Activated T-cell treated with anti-CD3 and anti-CD28 coated beads for 4 hours (primary cell): Measurements from ENCODE around the gene KRTAP10-2.
"Not testable (repeated sequence)": the region's sequence is repeated elsewhere in the genome, so short reads cannot be mapped to it uniquely, and the experiment has no call there.

Experiments
- DNase-seq: peaks from one replicate; pipeline ENCODE4 v3.0.0-alpha.2; 2020

KRTAP10-2 gene, protein sequence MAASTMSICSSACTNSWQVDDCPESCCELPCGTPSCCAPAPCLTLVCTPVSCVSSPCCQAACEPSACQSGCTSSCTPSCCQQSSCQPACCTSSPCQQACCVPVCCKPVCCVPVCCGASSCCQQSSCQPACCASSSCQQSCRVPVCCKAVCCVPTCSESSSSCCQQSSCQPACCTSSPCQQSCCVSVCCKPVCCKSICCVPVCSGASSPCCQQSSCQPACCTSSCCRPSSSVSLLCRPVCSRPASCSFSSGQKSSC

DNA sequence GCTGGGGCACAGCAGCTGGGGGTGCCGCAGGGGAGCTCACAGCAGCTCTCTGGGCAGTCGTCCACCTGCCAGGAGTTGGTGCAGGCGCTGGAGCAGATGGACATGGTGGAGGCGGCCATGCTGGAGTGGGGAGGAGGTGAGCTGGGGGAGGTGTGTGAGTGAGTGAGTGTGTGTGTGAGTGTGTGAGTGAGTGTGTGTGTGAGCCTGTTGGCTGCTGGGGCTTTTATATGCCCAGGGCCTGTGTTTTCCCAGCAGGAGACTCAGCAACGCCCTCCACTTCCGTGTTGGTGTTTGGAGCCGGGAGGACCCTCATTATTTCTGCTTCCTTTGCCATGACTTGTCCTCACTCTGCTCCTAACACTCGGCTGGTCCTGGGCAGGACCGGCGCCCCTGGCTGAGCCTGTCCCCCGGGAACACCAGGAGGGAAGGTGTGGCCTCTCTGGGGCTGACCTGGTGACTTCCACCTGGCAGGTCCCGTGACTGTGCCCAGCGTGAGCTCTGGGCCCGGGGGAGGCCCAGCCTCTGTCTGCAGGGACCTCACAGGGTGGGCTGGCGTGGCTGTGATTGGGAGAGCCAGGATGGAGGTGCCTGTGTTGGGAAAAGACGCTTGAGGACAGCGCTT is at the start of gene KRTAP10-2:
Gene KRTAP10-2, minus strand, starts transcription at position 166 of the 622 bp plus-strand sequence. Its CDS starts 47 bp downstream, at position 119.
- no peak for DNase-seq

DNA sequence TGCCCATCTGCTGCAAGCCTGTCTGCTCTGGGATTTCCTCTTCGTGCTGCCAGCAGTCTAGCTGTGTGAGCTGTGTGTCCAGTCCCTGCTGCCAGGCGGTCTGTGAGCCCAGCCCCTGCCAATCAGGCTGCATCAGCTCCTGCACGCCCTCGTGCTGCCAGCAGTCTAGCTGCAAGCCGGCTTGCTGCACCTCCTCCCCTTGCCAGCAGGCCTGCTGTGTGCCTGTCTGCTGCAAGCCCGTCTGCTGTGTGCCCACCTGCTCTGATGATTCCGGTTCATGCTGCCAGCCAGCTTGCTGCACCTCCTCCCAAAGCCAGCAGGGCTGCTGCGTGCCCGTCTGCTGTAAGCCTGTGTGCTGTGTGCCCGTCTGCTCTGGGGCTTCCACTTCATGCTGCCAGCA is 49.8 kb upstream of the KRTAP10-2 start:
- DNase-seq: not testable (repeated sequence)

DNA sequence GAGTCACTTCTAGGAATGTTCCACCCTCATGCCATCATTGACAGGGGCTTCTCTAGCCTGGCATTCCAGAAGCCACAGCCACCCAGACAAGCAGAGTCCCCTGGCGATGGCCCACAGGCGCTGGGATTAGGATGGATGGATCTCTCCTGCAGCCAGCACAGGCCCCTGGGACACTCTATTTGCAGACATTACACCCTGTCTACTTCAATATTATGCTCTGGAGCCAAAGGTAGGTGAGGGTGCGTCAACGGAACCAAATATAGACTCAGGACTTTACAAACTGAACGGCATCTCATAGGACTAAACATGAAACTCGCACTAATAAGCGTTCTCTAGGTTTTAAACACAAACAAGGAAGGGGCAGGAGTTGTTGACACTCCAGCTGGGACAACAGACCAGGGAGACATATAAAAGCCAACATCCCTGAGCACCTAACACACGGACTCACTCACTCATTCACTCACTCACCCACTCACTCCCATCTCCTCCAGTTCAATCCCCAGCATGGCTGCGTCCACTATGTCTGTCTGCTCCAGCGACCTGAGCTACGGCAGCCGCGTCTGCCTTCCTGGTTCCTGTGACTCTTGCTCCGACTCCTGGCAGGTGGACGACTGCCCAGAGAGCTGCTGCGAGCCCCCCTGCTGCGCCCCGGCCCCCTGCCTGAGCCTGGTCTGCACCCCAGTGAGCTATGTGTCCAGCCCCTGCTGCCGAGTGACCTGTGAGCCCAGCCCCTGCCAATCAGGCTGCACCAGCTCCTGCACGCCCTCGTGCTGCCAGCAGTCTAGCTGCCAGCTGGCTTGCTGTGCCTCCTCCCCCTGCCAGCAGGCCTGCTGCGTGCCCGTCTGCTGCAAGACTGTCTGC is 49.0 kb upstream of the KRTAP10-2 start, which contains the start of gene KRTAP10-7:
Gene KRTAP10-7, plus strand, starts transcription at position 480 of the 861 bp plus-strand sequence. Its CDS starts 25 bp downstream, at position 505.
- not testable (repeated sequence) for DNase-seq

DNA sequence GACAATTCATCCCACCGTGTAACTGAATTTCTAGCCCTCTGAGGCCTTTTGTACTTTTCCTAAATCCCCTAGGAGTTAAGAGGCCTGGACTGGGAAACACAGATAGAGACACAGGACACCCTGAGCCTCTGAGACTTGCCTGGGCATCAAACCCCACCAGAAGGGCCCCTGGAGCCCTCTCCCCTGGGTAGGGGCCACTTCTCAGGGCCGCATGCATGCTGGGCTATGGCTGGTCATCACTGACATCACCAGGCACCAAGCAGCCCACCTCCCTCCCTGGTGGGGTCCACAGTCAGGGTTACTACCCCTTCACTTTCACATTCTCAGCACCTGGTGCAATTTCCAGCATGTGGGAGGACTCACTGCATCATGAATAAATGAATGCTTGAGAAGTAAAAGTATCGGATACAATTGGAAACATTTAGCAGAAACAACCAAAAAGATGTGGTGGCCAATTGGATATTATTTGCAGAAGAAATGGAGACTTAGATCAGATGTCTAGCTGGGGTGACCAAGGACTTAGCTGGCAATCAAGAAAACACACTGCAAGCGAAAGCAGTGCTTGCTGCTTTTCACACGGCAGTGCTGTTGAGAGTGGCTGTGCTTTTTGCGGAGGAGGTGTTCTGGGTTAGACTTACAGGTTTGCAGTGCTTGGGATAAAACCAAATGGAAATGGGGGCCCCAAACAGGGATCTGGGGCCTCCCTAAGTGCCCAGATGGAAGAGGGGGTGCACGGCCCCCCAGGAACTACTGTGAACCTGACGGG is 48.1 kb upstream of the KRTAP10-2 start:
- DNase-seq: no peak

DNA sequence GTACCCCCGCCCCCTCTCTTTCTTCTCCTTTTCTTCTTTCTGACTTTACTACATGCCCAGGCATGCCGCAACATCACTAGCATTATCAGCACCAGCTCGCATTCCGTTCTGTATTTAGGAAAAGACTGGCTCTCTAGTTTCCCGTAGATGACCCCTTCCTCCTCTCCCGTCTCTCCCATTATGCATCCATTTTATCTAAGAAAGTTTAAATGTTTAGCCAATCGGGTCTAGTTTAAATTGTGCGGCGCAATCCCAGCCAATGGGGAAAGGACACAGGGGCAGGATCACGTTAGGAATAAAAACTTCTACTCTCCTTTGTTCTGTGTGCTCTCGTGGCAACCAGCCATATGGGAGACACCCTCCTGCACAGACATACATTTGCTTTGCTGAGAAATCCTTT is 46.8 kb upstream of the KRTAP10-2 start:
- no peak for DNase-seq

DNA sequence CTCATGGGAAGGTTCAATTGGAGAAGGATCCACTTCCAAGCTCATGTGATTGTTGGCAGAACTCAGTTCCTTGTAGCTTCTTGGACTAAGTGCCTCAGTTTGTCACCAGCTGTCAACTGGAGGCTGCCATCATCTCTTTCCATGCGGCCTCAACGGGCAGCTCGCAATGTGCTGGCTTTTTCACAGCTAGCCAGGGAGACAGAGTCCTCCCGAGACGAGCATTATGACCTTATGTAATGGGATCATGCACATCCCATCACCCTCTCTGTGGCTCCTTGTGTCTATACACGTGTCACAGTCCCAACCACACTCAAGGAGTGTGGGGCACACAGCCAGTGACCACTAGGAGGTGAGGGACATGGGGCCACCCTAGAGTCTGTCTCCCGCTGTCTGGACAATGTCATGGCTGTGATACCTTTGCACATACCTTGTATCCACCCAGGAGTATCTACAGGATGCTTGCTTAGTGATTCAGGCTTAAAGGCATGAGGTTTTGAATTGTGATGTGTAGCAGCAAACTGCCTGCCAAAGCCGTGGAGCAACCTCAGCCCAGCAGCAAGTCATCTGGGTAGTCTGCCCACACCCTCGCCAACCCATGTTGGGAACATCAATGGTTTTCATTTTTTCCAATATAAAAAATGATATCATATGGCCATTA is 44.9 kb upstream of the KRTAP10-2 start:
- no peak for DNase-seq

DNA sequence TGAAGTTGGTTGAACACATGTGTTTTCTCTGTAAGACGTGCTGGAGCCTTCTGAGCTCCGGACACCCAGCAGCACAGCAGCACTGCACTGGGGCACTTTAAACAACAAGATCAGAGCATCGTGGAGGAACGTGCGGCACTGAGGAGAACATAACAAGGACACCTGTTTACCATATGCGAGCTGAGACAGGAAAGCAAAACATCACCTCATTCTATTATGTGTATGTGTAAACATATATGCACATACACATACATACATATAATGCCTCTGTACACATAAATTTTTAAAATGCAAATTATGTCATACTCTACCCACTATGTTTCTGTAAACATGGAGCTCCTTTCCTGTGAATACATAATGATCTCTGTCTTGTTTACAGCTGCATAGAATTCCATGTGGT is 44.2 kb upstream of the KRTAP10-2 start:
- no peak for DNase-seq

DNA sequence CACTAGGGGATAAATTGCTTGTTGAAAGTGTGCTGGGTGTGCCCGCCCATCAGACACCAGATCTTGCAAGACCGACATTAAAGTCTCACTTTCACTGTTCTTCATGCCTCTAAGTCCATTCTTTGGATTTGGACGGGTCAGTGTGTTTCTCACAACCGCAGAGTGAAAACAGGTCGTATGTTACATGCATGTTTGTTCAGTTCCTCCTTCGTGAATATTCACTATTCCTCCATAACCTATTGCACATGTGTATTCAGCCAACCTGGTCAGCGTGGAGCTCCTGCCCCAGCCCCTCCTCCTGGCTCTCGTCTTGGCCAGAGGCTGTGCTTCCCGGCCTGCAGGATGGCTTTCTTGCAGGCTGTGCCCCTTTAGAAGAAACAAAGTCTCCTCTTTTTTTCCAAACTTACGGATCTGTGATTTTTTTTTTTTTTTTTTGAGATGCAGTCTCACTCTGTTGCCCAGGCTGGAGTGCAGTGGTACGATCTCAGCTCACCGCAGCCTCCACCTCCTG is 43.2 kb upstream of the KRTAP10-2 start:
- no peak for DNase-seq

DNA sequence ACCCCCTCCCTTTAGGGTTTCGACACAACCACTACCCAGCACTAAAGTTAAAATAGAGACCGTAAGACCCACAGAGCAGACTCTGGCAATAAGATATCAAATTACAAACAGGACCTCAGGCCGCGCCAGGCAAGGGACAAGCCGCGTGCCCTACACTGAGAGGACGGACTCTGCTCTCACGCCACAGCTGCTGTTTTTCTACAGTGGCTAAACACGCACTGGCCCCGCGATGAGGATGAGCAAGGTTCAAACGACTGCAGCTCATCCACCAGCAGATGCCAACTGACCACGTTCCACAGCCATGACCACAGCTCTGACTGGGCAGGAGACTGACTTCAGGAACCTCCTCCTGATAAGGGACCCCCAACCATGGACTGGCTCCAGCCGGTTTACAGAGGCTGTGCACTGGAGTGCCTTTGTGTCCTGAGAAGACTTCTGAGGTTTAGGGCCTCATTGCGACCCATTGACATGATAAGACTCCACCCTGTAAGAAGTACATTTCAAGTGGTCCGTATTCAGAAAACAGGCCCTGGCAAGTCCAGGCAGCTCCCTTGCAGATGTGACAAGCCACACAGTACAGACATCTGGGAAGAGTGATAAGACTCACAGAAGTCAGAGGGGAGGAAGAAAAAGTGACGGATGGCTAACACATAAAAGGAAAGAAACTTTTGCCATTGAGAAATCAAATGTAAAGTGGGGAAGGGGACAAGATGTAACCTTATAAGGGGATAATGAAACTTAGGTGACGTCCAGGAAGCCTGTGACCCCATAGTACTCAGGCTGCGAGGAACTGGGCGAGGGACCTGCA is 42.5 kb upstream of the KRTAP10-2 start:
- DNase-seq: no peak

DNA sequence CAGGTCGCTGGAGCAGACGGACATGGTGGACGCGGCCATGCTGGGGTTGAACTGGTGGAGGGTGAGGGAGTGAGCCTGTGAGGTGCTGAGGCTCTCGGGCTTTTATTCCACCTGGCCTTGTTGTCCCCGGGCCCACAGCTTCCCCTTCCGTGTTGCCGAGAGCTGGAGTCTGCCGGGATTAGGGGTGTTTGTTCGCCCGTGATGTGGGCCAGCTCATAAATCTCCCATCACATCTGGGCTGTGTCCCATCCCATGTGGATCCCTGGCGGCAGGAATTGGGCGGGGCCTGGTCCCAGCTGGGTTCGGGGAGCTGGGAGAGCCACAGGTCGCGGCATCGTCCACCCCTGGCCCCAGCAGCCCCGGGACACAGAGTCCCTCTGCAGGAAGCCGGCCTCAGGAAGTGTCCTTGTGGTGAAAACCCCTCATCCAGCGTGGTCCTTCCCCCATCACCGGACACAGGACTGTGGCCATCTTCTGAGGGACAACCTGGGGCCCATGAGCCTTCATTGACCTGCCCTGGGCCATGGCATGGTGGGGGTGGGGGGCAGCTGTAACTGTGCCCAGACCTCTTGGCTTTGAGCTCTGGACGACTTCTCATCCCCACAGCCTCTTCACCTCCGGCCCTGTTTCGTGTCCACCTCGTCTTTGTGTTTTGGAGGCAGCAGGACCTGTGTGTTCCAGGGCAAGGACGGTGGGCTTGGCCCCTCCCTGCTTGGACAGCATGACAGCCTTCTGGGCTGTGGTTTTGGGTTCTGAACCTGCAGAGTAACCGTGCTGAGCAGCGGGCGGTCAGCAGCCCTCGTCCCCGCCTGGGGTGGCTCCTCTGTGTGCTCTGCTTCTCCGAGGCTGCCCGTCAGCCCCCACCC is 41.4 kb upstream of the KRTAP10-2 start, which contains the start of gene KRTAP10-6:
Gene KRTAP10-6, minus strand, starts transcription at position 60 of the 866 bp plus-strand sequence. Its CDS starts 21 bp downstream, at position 39.
- no peak for DNase-seq

DNA sequence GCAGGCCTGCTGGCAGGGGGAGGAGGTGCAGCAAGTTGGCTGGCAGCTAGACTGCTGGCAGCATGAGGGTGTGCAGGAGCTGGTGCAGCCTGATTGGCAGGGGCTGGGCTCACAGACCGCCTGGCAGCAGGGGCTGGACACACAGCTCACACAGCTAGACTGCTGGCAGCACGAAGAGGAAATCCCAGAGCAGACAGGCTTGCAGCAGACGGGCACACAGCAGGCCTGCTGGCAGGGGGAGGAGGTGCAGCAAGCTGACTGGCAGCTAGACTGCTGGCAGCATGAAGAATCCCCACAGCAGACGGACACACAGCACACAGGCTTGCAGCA is 40.5 kb upstream of the KRTAP10-2 start:
- DNase-seq: not testable (repeated sequence)

DNA sequence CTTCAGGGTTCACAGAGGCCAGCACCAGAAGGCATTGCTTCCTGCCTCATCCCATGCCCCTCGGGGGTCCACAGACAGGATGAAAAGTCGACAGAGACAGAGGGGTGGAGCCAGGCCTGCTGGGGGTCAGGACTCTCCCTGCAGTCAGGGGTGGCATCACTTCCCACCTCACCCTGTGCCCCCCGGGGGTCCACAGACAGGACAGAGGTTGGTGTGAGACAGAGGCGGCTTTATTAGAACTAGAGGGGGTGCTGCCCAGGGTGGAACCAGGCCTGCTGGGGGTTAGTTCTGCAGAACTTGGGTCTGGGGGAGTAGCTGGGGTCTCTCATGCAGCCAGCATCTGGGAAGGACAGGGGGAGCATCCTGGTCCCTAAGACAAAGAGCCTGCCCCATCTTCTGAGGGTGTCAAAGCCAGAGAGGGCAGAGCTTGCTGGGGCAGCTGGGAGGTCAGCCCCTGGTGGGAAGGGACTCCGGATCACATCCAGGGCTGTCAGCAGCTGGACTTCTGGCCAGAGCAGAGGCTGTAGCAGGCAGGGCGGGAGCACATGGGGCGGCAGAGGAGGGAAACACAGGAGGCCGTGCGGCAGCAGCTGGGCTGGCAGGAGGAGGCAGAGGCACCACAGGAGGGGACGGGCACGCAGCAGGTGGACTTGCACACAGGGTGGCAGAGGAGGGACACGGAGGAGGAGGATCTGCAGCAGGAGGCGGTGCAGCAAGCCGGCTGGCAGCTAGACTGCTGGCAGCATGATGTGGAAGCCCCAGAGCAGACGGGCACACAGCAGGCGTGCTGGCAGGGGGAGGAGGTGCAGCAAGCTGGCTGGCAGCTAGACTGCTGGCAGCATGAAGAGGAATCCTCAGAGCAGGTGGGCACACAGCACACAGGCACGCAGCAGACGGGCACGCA is 39.8 kb upstream of the KRTAP10-2 start:
- DNase-seq: not testable (repeated sequence)

DNA sequence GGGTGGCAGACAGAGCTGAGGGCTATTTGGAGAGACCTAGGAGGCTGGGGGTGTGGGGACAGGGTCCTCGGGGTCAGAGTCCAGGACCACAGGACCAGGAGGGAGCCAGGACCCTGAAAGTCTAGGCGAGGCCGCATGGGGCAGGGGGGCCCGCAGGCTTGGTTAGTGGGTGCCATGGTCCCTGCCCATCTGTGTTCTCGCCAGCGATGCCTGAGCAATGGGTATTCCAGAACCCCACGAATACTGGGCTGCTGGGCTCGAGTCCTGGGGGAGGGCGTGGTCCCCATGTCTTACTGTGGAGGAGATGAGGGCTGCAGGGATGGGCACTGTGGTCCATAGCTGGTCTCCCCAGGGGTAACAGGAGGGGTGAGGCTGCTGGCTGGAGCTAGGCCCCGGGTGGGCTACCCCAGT is 39.0 kb upstream of the KRTAP10-2 start:
- DNase-seq: no peak

DNA sequence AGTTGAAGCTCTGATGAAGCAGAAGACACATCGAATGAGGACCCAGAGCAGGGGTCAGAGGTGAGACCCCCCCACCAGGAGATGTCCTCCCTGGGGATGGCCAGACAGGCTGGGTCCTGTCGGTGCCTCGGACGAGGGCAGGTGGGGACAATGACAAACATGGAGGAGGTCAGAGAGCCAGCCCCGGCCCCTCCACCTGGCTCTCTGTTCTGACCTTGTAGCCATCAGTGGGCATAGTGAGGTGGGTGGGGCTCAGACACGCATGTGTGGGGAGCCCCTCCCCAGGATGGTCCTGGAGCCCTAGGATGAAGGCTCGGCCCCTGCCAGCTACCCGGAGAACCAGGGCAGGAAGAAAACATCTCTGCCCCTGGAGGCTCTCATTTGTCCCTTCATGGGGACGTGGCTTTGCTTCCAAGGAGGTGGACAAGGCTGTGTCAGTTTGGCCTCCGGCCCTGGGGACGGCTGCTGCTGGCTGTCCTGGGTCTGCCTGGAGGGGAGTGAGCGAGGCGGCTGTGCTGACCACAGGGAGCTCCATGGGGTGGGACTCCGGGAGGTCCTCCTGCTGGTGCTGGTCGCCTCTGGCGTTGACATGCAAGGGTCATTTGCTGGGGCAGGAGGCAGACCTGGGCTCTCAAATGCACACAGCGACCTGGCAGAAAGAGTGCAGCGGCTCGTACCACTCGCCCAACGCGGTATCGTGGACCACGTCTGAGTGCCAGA is 38.4 kb upstream of the KRTAP10-2 start:
- DNase-seq: no peak

DNA sequence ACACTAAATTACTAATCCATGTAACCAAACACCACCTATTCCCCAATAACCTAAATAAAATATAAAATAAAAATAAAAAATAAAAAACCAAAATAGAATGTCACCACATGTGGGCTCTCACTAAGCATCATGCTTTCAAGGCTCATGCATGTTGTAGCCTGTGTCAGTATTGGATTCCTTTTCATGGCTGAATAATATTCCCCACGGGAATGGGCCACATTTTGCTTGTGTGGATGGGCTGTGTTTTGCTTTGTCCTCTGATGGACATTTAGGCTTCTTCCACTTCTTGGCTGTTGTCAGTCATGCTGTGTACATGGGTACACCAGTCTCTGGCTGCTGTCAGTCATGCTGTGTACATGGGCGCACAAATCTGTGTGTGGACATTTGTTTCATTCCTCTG is 37.8 kb upstream of the KRTAP10-2 start:
- DNase-seq: no peak

DNA sequence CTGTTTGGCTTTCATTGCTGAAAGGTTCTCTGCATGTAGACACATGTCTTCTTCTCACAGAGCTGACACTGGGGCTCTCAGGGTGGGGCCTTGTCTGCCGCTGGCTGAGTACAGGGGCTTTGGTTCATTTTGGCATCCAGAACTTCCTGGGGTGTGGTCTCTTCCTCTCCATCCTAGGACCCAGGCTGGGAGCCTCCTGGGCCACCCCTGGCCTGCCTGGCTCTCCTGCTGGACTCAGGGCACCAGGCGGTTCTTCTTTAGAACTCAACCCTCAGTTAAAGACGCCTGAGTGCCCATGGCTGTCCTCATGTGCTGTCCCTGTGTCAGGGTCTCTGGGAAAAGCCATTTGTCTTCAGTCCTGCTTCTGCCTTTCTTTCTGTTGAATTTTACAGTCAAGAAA is 34.6 kb upstream of the KRTAP10-2 start:
- no peak for DNase-seq

DNA sequence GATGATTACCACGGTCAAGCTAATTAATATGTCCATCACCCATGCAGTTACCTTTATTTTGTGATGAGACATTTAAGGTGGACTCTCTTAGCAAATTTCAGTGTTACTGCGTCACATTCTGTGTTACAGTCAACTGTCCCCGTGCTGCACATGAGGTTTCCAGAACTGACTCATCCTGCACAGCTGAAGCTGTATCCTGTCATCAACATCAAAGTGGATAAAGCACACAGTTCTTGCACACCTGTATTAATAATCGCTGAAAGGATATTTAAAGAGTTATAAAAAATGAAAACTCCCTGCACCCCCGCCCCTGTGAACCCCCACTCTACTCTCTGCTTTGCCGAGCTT is 32.5 kb upstream of the KRTAP10-2 start:
- DNase-seq: peak; percentile 15

DNA sequence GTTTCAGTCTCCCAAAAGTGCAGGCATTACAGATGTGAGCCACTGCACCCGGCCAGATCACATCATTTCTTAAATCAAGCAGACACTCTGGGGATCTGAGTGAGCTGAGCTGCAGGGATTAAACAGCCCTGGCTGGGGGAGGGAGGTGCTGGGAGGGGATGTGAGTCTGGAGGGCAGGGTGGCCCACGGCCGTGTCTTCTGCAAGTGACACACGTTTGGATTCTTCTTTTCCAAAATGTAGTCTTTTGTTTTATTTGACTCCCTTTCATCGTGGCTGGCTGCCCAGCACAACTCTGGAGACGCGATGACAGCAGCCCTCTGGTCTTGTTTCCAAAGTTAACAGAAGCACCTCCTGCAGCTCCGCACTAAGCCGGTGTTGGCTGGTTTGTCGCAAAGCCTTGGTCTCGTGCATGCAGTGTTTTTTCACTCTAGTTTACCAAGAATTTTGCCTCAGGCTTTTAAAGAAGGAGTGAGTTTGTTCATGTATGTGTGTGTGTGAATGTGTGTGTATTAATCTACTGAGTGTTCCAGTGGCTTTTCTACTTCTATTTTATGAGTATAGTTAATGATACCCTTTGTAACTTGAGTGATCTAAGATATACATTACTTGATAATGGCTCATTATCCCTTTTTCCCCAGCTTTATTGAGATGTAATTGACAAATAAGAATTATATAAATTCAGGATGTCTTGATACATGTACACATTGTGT is 31.9 kb upstream of the KRTAP10-2 start:
- no peak for DNase-seq
